GM23338 (cell line): ENCODE data around the gene KLC1. TPM values are rescaled to one million over a fixed set of nuclear protein-coding genes. Genes with fewer than 3 reads are reported as not detected.

Experiments used
- EZH2 ChIP-seq: fragments of 200-600 bp; sonication (generic); IDR thresholded peaks from one replicate; pipeline ENCODE4 v1.8.0; 2017; ENCODE audit warnings: antibody characterized with exemption, mild to moderate bottlenecking, low read depth; ENCODE audit not compliant: unreplicated experiment
- JUNB ChIP-seq: IDR thresholded peaks from one replicate; pipeline ENCODE4 v1.6.1; 2016; ENCODE audit warnings: antibody characterized with exemption; ENCODE audit not compliant: unreplicated experiment
- NANOG ChIP-seq: IDR thresholded peaks from 2 replicates; pipeline ENCODE4 v1.6.1; 2016; ENCODE audit warnings: antibody characterized with exemption, borderline replicate concordance
- STAT1 ChIP-seq: IDR thresholded peaks from one replicate; pipeline ENCODE4 v1.6.1; 2016; ENCODE audit warnings: antibody characterized with exemption; ENCODE audit not compliant: unreplicated experiment
- polyA plus RNA-seq: library from polyadenylated mRNA; unstranded; fragments of >200 nt; fragmentation: Nextera tagmentation; extraction: Ambion mirVana; gene quantifications from 2 replicates; pipeline ENCODE4 v1.2.1, GENCODE V29; 2016
- total RNA-seq: library from RNA; depleted of rRNA; stranded (reverse); fragments of >200 nt; shearing (Covaris generic); gene quantifications from 2 replicates; pipeline ENCODE4 v1.2.3, GENCODE V29; 2014
- TF ChIP-seq, protein P1 (sequence below): fragments of 250-450 bp; sonication (Bioruptor Pico); IDR thresholded peaks from 2 replicates; pipeline ENCODE4 v1.5.0; 2020; ENCODE audit warnings: mild to moderate bottlenecking, moderate library complexity
- TF ChIP-seq, protein P2 (sequence below): IDR thresholded peaks from one replicate; pipeline ENCODE4 v1.6.1; 2018; ENCODE audit warnings: antibody characterized with exemption; ENCODE audit not compliant: unreplicated experiment
- TF ChIP-seq, protein P3 (sequence below), 2 experiments: fragments of 200-600 bp in 1 of 2; sonication (generic) in 1 of 2; conservative IDR thresholded peaks; 2 replicates each; pipeline versions ENCODE4 v1.5.1 to v1.6.1; 2016 to 2017; ENCODE audit warnings: antibody characterized with exemption in 2 of 2, low read depth in 2 of 2, mild to moderate bottlenecking in 2 of 2, moderate library complexity in 1 of 2

Gene KLC1
- total and polyA plus RNA-seq, 2 experiments from 2014 or later = 165 to 308 TPM

DNA sequence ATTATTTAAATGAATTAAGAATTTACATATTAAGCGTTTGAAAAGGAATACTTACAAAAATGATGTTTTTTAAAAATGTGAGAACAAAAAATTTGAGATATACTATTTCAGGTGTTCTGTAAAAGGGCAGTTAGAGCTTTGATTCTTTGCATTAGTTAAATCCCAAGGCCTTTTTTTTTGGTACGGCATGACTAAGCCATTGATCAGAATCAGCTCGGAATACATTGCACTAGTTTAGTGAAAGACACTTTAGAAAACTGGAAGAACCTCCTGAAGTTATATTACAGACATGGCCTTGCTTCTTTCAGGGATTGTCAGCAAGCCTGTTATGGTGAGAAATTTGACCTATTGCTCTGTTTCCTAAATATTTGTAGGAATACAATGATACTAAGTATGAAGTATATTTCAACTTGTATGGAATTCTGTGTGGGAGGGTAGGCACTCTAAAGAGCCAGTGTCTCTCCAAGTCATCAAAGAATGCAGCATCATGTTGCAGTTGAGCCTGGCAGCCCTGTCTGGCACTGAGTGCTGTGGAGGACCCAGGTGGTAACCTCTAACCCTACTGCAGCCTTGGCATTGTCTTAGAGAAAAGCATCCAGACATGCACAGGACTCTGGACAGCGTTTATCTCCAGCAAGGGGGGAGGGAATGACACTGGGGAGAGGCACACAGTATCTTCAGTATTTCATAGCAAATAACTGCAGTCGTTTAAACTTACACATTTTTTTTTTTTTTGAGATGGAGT lies 1.5 kb downstream of the KLC1 start (continued):
- TF ChIP-seq, protein P1, sequence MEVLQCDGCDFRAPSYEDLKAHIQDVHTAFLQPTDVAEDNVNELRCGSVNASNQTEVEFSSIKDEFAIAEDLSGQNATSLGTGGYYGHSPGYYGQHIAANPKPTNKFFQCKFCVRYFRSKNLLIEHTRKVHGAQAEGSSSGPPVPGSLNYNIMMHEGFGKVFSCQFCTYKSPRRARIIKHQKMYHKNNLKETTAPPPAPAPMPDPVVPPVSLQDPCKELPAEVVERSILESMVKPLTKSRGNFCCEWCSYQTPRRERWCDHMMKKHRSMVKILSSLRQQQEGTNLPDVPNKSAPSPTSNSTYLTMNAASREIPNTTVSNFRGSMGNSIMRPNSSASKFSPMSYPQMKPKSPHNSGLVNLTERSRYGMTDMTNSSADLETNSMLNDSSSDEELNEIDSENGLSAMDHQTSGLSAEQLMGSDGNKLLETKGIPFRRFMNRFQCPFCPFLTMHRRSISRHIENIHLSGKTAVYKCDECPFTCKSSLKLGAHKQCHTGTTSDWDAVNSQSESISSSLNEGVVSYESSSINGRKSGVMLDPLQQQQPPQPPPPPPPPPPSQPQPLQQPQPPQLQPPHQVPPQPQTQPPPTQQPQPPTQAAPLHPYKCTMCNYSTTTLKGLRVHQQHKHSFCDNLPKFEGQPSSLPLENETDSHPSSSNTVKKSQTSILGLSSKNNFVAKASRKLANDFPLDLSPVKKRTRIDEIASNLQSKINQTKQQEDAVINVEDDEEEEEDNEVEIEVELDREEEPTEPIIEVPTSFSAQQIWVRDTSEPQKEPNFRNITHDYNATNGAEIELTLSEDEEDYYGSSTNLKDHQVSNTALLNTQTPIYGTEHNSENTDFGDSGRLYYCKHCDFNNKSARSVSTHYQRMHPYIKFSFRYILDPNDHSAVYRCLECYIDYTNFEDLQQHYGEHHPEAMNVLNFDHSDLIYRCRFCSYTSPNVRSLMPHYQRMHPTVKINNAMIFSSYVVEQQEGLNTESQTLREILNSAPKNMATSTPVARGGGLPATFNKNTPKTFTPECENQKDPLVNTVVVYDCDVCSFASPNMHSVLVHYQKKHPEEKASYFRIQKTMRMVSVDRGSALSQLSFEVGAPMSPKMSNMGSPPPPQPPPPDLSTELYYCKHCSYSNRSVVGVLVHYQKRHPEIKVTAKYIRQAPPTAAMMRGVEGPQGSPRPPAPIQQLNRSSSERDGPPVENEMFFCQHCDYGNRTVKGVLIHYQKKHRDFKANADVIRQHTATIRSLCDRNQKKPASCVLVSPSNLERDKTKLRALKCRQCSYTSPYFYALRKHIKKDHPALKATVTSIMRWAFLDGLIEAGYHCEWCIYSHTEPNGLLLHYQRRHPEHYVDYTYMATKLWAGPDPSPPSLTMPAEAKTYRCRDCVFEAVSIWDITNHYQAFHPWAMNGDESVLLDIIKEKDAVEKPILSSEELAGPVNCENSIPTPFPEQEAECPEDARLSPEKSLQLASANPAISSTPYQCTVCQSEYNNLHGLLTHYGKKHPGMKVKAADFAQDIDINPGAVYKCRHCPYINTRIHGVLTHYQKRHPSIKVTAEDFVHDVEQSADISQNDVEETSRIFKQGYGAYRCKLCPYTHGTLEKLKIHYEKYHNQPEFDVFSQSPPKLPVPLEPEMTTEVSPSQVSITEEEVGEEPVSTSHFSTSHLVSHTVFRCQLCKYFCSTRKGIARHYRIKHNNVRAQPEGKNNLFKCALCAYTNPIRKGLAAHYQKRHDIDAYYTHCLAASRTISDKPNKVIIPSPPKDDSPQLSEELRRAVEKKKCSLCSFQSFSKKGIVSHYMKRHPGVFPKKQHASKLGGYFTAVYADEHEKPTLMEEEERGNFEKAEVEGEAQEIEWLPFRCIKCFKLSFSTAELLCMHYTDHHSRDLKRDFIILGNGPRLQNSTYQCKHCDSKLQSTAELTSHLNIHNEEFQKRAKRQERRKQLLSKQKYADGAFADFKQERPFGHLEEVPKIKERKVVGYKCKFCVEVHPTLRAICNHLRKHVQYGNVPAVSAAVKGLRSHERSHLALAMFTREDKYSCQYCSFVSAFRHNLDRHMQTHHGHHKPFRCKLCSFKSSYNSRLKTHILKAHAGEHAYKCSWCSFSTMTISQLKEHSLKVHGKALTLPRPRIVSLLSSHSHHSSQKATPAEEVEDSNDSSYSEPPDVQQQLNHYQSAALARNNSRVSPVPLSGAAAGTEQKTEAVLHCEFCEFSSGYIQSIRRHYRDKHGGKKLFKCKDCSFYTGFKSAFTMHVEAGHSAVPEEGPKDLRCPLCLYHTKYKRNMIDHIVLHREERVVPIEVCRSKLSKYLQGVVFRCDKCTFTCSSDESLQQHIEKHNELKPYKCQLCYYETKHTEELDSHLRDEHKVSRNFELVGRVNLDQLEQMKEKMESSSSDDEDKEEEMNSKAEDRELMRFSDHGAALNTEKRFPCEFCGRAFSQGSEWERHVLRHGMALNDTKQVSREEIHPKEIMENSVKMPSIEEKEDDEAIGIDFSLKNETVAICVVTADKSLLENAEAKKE = no peak
- TF ChIP-seq JUNB = no peak
- no peak for TF ChIP-seq STAT1
- TF ChIP-seq, protein P2, sequence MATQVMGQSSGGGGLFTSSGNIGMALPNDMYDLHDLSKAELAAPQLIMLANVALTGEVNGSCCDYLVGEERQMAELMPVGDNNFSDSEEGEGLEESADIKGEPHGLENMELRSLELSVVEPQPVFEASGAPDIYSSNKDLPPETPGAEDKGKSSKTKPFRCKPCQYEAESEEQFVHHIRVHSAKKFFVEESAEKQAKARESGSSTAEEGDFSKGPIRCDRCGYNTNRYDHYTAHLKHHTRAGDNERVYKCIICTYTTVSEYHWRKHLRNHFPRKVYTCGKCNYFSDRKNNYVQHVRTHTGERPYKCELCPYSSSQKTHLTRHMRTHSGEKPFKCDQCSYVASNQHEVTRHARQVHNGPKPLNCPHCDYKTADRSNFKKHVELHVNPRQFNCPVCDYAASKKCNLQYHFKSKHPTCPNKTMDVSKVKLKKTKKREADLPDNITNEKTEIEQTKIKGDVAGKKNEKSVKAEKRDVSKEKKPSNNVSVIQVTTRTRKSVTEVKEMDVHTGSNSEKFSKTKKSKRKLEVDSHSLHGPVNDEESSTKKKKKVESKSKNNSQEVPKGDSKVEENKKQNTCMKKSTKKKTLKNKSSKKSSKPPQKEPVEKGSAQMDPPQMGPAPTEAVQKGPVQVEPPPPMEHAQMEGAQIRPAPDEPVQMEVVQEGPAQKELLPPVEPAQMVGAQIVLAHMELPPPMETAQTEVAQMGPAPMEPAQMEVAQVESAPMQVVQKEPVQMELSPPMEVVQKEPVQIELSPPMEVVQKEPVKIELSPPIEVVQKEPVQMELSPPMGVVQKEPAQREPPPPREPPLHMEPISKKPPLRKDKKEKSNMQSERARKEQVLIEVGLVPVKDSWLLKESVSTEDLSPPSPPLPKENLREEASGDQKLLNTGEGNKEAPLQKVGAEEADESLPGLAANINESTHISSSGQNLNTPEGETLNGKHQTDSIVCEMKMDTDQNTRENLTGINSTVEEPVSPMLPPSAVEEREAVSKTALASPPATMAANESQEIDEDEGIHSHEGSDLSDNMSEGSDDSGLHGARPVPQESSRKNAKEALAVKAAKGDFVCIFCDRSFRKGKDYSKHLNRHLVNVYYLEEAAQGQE = no peak
- TF ChIP-seq NANOG = no peak
- no peak for TF ChIP-seq EZH2
- TF ChIP-seq, protein P3, sequence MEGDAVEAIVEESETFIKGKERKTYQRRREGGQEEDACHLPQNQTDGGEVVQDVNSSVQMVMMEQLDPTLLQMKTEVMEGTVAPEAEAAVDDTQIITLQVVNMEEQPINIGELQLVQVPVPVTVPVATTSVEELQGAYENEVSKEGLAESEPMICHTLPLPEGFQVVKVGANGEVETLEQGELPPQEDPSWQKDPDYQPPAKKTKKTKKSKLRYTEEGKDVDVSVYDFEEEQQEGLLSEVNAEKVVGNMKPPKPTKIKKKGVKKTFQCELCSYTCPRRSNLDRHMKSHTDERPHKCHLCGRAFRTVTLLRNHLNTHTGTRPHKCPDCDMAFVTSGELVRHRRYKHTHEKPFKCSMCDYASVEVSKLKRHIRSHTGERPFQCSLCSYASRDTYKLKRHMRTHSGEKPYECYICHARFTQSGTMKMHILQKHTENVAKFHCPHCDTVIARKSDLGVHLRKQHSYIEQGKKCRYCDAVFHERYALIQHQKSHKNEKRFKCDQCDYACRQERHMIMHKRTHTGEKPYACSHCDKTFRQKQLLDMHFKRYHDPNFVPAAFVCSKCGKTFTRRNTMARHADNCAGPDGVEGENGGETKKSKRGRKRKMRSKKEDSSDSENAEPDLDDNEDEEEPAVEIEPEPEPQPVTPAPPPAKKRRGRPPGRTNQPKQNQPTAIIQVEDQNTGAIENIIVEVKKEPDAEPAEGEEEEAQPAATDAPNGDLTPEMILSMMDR (conservative IDR thresholded peaks at IDR 0.05; ENCODE audit: low read depth in 2 of 2) = no peak
